ENCODE measurements around the gene NUFIP2.

- TF ChIP-seq CTCF (IDR thresholded peaks at IDR 0.05) (no peak), POLR2A (IDR thresholded peaks at IDR 0.05) (no peak)
These were observed 37.9 kb downstream of the NUFIP2 start for GRCh38 chr17:29255926-29256522.

Measured in uterus (tissue), 2 donors.